Activated CD4-positive, alpha-beta T cell treated with anti-CD3 and anti-CD28 coated beads, Interleukin-10, Interleukin-2, amounts not matched to agents 100 ng/mL and 50 ng/mL, durations not matched to agents 16 hours and 8 hours (primary cell): ENCODE measurements around the gene PLEKHJ1.
A peak's percentile ranks its signal among the peaks of the same experiment; 100 is the strongest.

Experiments
- DNase-seq: peaks from one replicate; pipeline ENCODE4 v3.0.0-alpha.2; 2020

PLEKHJ1 gene

GRCh38 chr19:2234996-2235380 lies 1.1 kb downstream of the PLEKHJ1 start:
- no peak for DNase-seq

- DNase-seq: no peak
These were observed 2.4 kb downstream of the PLEKHJ1 start for GRCh38 chr19:2233601-2234280.

GRCh38 chr19:2232286-2233151 lies 3.6 kb downstream of the PLEKHJ1 start:
- no peak for DNase-seq

- DNase-seq: peak; percentile 22
These were observed 4.4 kb downstream of the PLEKHJ1 start for GRCh38 chr19:2231621-2232221.

GRCh38 chr19:2230807-2231533 lies 5.2 kb downstream of the PLEKHJ1 start:
- no peak for DNase-seq

GRCh38 chr19:2230033-2230531 lies 6.0 kb downstream of the PLEKHJ1 start:
- no peak for DNase-seq

- no peak for DNase-seq
These were observed 6.8 kb downstream of the PLEKHJ1 start for GRCh38 chr19:2229103-2230032.

- no peak for DNase-seq
These were observed 7.7 kb downstream of the PLEKHJ1 start for GRCh38 chr19:2228157-2229030.

GRCh38 chr19:2227415-2228156 lies 8.5 kb downstream of the PLEKHJ1 start:
- no peak for DNase-seq

- no peak for DNase-seq
These were observed 9.2 kb downstream of the PLEKHJ1 start for GRCh38 chr19:2226840-2227360.

GRCh38 chr19:2226051-2226839 lies 9.9 kb downstream of the PLEKHJ1 start:
- DNase-seq: no peak

GRCh38 chr19:2225415-2226050 lies 10.6 kb downstream of the PLEKHJ1 start:
- DNase-seq: no peak

GRCh38 chr19:2224754-2225349 lies 11.3 kb downstream of the PLEKHJ1 start:
- no peak for DNase-seq

GRCh38 chr19:2223959-2224358 lies 12.2 kb downstream of the PLEKHJ1 start:
- no peak for DNase-seq

- DNase-seq: no peak
These were observed 12.7 kb downstream of the PLEKHJ1 start for GRCh38 chr19:2223391-2223790.

GRCh38 chr19:2221918-2222317 lies 14.2 kb downstream of the PLEKHJ1 start:
- no peak for DNase-seq

- no peak for DNase-seq
These were observed 14.8 kb downstream of the PLEKHJ1 start for GRCh38 chr19:2221250-2221831.

GRCh38 chr19:2219726-2220125 lies 16.4 kb downstream of the PLEKHJ1 start:
- DNase-seq: no peak
